ENCODE data around the gene SERINC5.

Gene SERINC5

GRCh38 chr5:80083101-80083890 is 172.6 kb downstream of the SERINC5 start:
- H3K4me1 ChIP-seq (ENCODE audit: control insufficient read depth in 1 of 2, insufficient read depth in 2 of 2, low read length in 2 of 2) = peaks cover 0 to 7% of the 10 kb centered on the region in 2 donors
- H3K27ac ChIP-seq (ENCODE audit: low read length) = peak overlapping the region; percentile 58
- no peaks in the 10 kb centered on the region for H3K27me3 ChIP-seq (ENCODE audit: low read depth, low read length)
- peak overlapping the region; percentile 48 to 51 for H3K4me3 ChIP-seq (ENCODE audit: low read depth in 1 of 2, low read length in 2 of 2)
- H3K36me3 ChIP-seq (ENCODE audit: control insufficient read depth in 1 of 2, insufficient read depth in 2 of 2, low read length in 2 of 2) = no peaks in the 10 kb centered on the region
- no peaks in the 10 kb centered on the region for H3K9me3 ChIP-seq (ENCODE audit: control insufficient read depth in 1 of 2, low read length in 2 of 2)

DNA sequence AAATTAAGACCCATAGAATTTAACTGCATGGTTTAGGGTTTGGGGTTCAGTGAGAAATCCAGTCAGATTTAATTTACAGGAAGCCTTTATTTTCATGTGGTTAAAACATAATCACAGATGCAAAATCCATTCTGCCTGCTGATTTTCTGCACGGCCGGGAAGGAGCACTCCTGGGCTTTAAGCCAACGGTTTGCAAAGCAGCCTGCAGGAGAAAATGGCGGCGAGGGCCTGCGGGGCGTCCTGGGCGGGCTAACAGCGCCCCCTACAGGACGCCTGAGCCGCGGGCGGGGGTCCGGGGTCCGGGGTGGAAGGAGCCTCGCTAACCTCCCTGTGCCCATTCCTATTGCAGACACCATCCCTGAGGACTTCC is 173.1 kb downstream of the SERINC5 start:
- no peaks in the 10 kb centered on the region for H3K36me3 ChIP-seq (ENCODE audit: control insufficient read depth in 1 of 2, insufficient read depth in 2 of 2, low read length in 2 of 2)
- peaks cover 0 to 7% of the 10 kb centered on the region in 2 donors for H3K4me1 ChIP-seq (ENCODE audit: control insufficient read depth in 1 of 2, insufficient read depth in 2 of 2, low read length in 2 of 2)
- no peaks in the 10 kb centered on the region for H3K27me3 ChIP-seq (ENCODE audit: low read depth, low read length)
- H3K4me3 ChIP-seq (ENCODE audit: low read depth in 1 of 2, low read length in 2 of 2) = peak overlapping the region; percentile 48 to 51
- H3K9me3 ChIP-seq (ENCODE audit: control insufficient read depth in 1 of 2, low read length in 2 of 2) = no peaks in the 10 kb centered on the region
- no peak overlapping the region for H3K27ac ChIP-seq (ENCODE audit: low read length)

DNA sequence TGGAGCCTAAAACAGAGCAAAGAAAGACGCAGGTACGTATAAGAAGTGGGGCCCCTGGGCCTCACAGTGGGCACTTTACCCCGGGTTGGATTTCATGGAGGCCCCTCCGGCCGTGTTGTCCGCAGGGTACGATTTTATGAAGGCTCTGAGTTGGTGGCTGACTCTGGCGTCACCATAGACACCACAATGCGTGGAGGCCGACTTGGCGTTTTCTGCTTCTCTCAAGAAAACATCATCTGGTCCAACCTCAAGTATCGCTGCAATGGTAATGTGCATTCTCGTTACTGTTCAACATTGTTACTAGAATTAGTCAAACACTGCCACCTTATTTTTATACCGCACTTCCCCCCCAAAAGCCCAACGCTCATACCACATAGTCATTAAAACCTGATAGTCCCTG is 173.6 kb downstream of the SERINC5 start:
- Histone ChIP-seq H3K4me3 (ENCODE audit: low read depth in 1 of 2, low read length in 2 of 2) (peak overlapping the region in 1 of 2 donors; percentile 48), H3K36me3 (ENCODE audit: control insufficient read depth in 1 of 2, insufficient read depth in 2 of 2, low read length in 2 of 2) (no peaks in the 10 kb centered on the region), H3K4me1 (ENCODE audit: control insufficient read depth in 1 of 2, insufficient read depth in 2 of 2, low read length in 2 of 2) (peaks cover 0 to 7% of the 10 kb centered on the region in 2 donors), H3K27me3 (ENCODE audit: low read depth, low read length) (no peaks in the 10 kb centered on the region), H3K27ac (ENCODE audit: low read length) (no peak overlapping the region), H3K9me3 (ENCODE audit: control insufficient read depth in 1 of 2, low read length in 2 of 2) (no peaks in the 10 kb centered on the region)

GRCh38 chr5:80078921-80079320 is 176.9 kb downstream of the SERINC5 start:
- Histone ChIP-seq H3K9me3 (ENCODE audit: control insufficient read depth in 1 of 2, low read length in 2 of 2) (no peaks in the 10 kb centered on the region), H3K36me3 (ENCODE audit: control insufficient read depth in 1 of 2, insufficient read depth in 2 of 2, low read length in 2 of 2) (no peaks in the 10 kb centered on the region), H3K4me1 (ENCODE audit: control insufficient read depth in 1 of 2, insufficient read depth in 2 of 2, low read length in 2 of 2) (peaks cover 0 to 7% of the 10 kb centered on the region in 2 donors), H3K27me3 (ENCODE audit: low read depth, low read length) (no peaks in the 10 kb centered on the region), H3K27ac (ENCODE audit: low read length) (no peak overlapping the region), H3K4me3 (ENCODE audit: low read depth in 1 of 2, low read length in 2 of 2) (no peak overlapping the region)

DNA sequence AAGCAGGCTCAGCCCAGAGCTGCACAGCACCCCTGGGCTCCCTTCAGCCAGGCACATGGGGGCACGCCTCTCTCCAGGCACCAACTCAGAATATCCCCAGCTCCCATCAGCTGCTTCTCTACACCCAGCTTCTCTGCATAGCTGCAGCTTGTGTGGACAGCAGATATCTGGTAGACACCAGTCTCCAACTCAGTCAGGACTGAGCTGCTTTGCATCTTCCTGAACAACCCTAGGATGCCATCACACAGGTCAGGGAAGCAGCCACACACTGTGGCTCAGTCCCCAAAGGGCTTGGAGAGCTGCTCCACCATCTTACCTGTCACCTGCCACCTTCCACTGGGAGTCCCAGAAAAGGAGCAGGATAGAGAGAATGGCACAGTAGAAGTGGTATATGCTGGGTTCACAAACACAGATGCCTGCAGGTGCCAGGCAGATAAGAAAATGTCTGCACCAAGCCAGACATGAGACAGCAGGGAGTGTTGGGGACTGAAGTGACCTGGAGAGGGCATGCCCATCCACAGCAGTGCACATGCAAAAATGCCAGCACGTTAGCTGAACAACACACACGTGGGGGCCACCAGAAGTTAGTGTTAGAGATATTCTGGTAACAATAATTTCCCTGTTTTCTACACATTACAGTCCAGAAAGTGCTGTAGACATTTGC is 178.7 kb downstream of the SERINC5 start:
- Histone ChIP-seq H3K27ac (ENCODE audit: low read length) (no peak overlapping the region), H3K4me1 (ENCODE audit: control insufficient read depth in 1 of 2, insufficient read depth in 2 of 2, low read length in 2 of 2) (peaks cover 0 to 1% of the 10 kb centered on the region in 2 donors), H3K27me3 (ENCODE audit: low read depth, low read length) (no peaks in the 10 kb centered on the region), H3K9me3 (ENCODE audit: control insufficient read depth in 1 of 2, low read length in 2 of 2) (no peaks in the 10 kb centered on the region), H3K36me3 (ENCODE audit: control insufficient read depth in 1 of 2, insufficient read depth in 2 of 2, low read length in 2 of 2) (no peaks in the 10 kb centered on the region), H3K4me3 (ENCODE audit: low read depth in 1 of 2, low read length in 2 of 2) (no peak overlapping the region)

DNA sequence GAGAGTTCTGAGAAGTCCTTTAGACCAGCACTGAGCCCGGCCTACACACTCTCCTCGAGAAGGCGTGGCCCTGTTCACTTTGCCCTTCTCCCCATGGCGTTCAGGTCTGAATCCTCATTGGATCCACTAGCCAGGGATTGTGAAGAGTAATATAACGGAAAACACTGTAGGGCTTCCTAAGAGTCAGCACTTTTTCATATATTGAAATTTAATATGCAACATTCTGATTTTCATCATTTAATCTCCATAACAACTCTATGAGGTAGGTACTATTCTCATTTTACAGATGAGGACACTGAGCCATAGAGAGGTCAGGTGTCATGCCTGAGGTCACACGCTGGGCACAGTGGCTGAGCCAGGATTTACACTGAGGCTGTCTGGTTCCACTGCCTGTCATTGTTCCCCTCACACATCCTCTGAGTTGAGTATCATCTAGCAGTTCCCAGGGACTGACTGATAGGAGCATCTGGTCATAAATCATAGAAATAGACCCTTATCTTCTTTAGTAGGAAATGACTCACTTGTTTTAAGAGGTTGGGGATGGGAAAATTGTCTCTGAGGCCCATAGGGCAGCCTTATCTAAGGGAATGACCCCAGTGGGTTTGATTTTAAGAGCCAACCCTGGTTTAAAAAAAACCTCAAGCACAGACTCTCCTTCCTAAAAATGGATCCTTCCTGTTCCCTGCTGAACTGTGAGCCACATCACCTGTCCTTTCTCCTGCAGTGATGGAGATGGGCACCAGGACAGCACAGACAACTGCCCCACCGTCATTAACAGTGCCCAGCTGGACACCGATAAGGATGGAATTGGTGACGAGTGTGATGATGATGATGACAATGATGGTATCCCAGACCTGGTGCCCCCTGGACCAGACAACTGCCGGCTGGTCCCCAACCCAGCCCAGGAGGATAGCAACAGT is 179.5 kb downstream of the SERINC5 start:
- Histone ChIP-seq H3K36me3 (ENCODE audit: control insufficient read depth in 1 of 2, insufficient read depth in 2 of 2, low read length in 2 of 2) (no peaks in the 10 kb centered on the region), H3K4me3 (ENCODE audit: low read depth in 1 of 2, low read length in 2 of 2) (no peak overlapping the region), H3K27ac (ENCODE audit: low read length) (no peak overlapping the region)

DNA sequence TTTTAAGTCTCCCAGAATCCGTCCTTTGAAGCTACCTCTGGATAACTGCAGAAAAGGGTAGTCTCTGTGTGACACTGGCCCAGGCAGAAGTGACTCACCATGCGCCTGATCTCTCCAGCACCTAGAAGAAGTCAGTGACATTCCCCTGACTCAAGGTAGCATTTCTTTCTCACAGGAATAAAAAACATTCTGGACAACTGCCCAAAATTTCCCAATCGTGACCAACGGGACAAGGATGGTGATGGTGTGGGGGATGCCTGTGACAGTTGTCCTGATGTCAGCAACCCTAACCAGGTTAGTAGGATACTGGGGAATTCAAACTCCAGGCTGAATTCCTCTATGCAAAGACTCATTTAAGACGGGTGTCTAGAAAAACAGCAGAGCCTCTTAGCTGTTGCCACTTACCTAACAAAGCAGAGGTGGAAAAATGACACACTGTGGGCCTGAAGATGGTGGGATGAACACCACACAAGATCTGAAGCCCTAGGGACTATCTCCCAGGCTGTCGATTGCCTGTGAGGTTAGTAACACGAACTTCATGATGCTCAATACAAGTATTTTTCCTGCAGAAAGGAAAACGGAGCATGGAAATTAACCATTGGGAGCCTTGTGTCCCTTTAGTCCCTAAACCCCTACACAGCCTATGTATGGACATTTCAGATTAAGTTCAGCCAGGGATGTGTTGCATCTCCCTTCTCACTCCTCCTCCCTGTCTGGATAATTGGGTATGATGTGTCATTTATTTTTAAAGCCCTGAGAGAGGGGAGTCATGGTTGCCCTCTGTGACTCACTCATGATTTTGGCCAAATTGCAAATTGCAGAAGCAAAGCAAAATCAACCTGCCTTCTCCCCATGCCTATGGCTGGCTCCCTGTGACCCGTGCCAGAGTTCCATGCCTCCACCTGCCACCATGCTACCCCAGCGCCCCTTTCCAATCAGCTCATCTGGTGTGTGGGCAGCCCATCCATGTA is 183.5 kb downstream of the SERINC5 start:
- Histone ChIP-seq H3K4me1 (ENCODE audit: control insufficient read depth in 1 of 2, insufficient read depth in 2 of 2, low read length in 2 of 2) (no peaks in the 10 kb centered on the region), H3K9me3 (ENCODE audit: control insufficient read depth in 1 of 2, low read length in 2 of 2) (no peaks in the 10 kb centered on the region), H3K27ac (ENCODE audit: low read length) (no peak overlapping the region), H3K27me3 (ENCODE audit: low read depth, low read length) (no peaks in the 10 kb centered on the region), H3K36me3 (ENCODE audit: control insufficient read depth in 1 of 2, insufficient read depth in 2 of 2, low read length in 2 of 2) (no peaks in the 10 kb centered on the region), H3K4me3 (ENCODE audit: low read depth in 1 of 2, low read length in 2 of 2) (no peak overlapping the region)

More for the DNA sequence above, 179.5 kb downstream of the SERINC5 start:
- H3K4me1 ChIP-seq (ENCODE audit: control insufficient read depth in 1 of 2, insufficient read depth in 2 of 2, low read length in 2 of 2) = no peaks in the 10 kb centered on the region
- H3K27me3 ChIP-seq (ENCODE audit: low read depth, low read length) = no peaks in the 10 kb centered on the region
- H3K9me3 ChIP-seq (ENCODE audit: control insufficient read depth in 1 of 2, low read length in 2 of 2) = no peaks in the 10 kb centered on the region

- Histone ChIP-seq H3K36me3 (ENCODE audit: control insufficient read depth in 1 of 2, insufficient read depth in 2 of 2, low read length in 2 of 2) (no peaks in the 10 kb centered on the region), H3K27me3 (ENCODE audit: low read depth, low read length) (no peaks in the 10 kb centered on the region), H3K4me1 (ENCODE audit: control insufficient read depth in 1 of 2, insufficient read depth in 2 of 2, low read length in 2 of 2) (no peaks in the 10 kb centered on the region), H3K4me3 (ENCODE audit: low read depth in 1 of 2, low read length in 2 of 2) (no peak overlapping the region), H3K27ac (ENCODE audit: low read length) (no peak overlapping the region), H3K9me3 (ENCODE audit: control insufficient read depth in 1 of 2, low read length in 2 of 2) (no peaks in the 10 kb centered on the region)
These were observed 184.3 kb downstream of the SERINC5 start for GRCh38 chr5:80071510-80072021.

GRCh38 chr5:80070338-80071056 is 185.4 kb downstream of the SERINC5 start:
- H3K4me3 ChIP-seq (ENCODE audit: low read depth in 1 of 2, low read length in 2 of 2) = no peak overlapping the region
- no peaks in the 10 kb centered on the region for H3K4me1 ChIP-seq (ENCODE audit: control insufficient read depth in 1 of 2, insufficient read depth in 2 of 2, low read length in 2 of 2)
- no peaks in the 10 kb centered on the region for H3K36me3 ChIP-seq (ENCODE audit: control insufficient read depth in 1 of 2, insufficient read depth in 2 of 2, low read length in 2 of 2)
- no peaks in the 10 kb centered on the region for H3K9me3 ChIP-seq (ENCODE audit: control insufficient read depth in 1 of 2, low read length in 2 of 2)
- H3K27ac ChIP-seq (ENCODE audit: low read length) = no peak overlapping the region
- no peaks in the 10 kb centered on the region for H3K27me3 ChIP-seq (ENCODE audit: low read depth, low read length)

DNA sequence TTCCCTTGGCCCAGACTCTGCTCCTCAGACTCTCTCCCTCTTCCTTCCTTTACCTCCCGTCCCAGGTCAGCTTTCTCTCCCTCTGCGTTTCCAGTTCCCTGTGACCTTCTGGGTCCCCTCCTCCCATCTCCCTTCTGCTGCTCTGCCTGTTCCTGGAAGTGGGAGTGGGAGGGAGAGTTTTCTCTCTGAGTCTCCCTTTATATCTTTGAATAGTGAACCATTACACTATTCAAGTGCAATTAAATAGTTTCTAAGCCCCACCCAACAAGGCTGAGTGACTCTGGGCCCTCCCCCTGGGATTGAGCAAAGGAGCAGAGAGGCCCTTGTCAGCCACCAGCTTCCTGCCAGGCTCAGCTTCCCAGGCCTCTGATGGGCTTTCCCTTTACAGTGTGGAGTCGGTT is 185.9 kb downstream of the SERINC5 start:
- Histone ChIP-seq H3K27me3 (ENCODE audit: low read depth, low read length) (no peaks in the 10 kb centered on the region), H3K36me3 (ENCODE audit: control insufficient read depth in 1 of 2, insufficient read depth in 2 of 2, low read length in 2 of 2) (no peaks in the 10 kb centered on the region), H3K4me3 (ENCODE audit: low read depth in 1 of 2, low read length in 2 of 2) (no peak overlapping the region), H3K9me3 (ENCODE audit: control insufficient read depth in 1 of 2, low read length in 2 of 2) (no peaks in the 10 kb centered on the region), H3K4me1 (ENCODE audit: control insufficient read depth in 1 of 2, insufficient read depth in 2 of 2, low read length in 2 of 2) (no peaks in the 10 kb centered on the region), H3K27ac (ENCODE audit: low read length) (no peak overlapping the region)
